Pons (tissue), 1 donor: Measurements from ENCODE around the gene INIP.
A peak's percentile ranks its signal among the peaks of the same experiment; 100 is the strongest.
"Not testable (repeated sequence)": the region's sequence is repeated elsewhere in the genome, so short reads cannot be mapped to it uniquely, and the experiment has no call there.

Experiments
- DNase-seq: peaks from one replicate; pipeline ENCODE4 v3.0.0-alpha.2; 2016; ENCODE audit warnings: low spot score

The INIP gene

GRCh38 chr9:112734892-112735291, 17.0 kb upstream of the INIP start:
- no peak for DNase-seq

DNA sequence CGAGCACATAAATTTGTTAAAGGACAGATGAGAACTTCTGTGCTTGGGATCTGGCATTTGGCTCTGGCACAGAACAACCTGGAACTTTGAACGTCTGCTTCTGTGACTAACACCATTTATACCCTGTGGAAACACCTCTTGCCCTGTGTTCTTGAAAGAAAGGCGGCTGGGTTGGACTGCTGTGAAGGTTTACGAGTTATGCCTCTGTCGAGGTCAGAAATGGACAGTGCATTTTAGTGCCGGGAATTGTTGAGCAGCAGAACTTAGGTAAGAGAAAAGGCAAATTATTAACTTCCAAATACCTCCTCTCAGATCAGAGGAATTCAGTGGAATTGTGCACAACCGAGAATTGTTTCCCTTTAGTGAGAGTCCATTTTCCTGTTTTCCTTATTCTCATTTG, 14.1 kb upstream of the INIP start:
- no peak for DNase-seq

DNA sequence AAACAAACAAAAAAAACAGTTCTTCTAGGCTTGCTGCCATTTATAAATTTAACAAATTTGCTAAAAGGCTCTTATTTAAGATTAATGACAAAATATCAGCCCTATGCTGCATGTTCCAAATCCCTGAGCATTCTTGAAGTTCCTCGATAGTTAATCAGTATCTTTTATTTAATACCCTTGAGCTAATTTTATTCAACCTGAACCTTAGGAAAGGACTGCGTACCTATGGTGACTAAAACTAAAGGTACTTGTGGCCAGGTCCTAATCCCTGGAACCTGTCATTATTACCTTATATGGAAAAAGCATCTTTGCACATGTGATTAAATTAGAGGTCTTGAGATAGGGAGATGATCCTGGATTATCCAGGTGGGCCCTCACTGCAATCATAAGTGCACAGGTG, 10.5 kb upstream of the INIP start:
- DNase-seq: no peak

GRCh38 chr9:112726428-112726827, 8.5 kb upstream of the INIP start:
- DNase-seq: no peak

GRCh38 chr9:112725961-112726360, 8.0 kb upstream of the INIP start:
- DNase-seq: no peak

DNA sequence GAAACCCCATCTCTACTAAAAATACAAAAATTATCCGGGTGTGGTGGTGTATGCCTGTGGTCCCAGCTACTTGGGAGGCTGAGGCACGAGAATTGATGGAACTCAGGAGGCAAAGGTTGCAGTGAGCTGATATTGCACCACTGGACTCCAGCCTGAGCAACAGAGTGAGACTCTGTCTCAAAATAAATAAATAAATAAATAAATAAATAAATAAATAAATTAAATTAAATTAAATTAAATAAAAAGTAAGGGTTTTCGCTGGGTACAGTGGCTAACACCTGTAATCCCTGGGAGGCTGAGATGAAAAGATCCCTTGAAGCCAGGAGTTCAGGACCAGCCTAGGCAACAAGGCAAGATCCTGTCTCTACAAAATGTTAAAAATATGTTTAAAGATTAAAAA, 4.8 kb upstream of the INIP start:
- DNase-seq: not testable (repeated sequence)

DNA sequence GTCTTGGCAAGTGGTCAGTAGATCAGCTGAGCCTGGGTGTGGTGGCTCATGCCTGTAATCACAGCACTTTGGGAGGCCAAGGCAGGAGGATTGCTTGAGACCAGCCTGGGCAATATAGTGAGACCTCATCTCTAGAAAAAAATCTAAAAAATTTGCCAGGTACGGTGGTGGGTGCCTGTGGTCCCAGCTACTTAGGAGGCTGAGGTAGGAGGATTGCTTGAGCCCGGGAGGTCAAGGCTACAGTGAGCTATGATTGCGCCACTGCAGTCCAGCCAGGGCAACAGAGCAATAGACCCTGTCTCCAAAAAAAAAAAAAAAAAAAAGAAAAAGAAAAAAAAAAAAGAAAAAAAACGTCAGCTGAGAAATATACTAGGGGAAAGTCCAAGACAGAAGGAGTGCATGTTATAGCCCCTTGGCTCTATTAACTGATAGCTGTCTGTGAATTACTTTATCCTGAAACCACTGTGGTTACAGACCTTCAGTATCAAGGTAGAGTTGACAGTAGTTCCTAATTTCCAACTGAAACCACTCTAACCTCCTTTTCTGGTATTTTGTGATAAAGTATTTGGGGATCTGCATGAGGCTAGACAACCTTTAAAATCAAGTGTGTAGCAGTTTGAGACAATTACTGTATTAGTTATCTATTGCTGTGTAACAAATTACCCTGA, 2.3 kb upstream of the INIP start:
- no peak for DNase-seq

DNA sequence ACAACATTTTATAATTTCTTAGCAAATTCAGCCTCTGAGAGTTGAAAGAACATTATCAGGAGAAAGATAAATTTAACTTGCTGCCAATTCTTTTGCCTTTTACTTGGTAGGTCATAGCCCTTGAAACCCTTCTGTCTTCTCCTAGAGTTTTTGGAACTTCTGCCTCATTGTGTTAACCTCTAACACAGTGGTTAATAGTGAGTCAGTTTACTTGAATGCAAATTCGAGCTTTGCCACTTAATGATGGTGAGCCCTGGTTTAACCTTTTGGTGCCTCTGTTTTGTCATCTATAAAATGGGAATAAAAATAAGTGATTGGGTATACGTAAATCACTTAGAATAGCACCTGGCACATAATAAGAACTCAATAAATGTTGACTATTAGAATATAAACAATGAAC, 1.8 kb upstream of the INIP start:
- no peak for DNase-seq

DNA sequence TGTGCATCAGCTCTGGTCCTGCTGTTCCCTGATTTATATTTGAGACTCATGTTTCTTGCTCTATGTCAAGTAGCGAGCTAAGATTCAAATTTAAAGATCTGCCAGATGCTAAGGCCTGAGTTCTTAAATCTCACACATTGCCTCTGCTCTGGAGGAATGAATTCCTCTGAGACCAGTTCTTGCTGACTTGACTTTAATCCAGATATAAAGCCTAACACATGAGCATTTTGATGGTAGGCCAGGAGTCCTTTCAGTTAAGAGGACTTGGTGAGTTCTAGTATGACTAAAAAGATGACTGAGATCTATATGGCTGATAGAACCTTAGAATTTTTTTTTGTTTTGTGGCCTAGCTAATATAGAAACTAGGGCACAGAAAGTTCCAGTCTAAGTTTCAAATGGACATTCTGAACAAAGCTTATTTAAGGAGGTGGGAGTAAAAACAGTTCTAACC, 1.3 kb upstream of the INIP start:
- peak; percentile 29 for DNase-seq

DNA sequence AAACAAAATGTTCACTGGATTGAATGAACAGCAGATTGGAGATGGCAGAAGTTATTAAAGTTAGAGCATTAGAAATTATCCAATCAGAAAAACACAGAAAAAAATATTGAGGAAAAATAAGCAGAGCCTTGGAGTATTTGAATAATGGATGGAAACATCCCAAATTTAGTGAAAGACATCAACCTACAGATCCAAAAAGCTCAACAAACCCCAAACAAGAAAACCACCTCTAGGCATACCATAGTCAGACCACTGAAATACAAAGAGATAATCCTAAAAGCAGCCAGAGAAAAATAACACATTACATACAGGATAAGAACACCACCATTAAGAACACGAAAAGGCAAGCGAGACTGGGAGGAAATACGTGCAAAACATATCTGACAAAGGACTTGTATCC, 5.2 kb downstream of the INIP start:
- DNase-seq: no peak

DNA sequence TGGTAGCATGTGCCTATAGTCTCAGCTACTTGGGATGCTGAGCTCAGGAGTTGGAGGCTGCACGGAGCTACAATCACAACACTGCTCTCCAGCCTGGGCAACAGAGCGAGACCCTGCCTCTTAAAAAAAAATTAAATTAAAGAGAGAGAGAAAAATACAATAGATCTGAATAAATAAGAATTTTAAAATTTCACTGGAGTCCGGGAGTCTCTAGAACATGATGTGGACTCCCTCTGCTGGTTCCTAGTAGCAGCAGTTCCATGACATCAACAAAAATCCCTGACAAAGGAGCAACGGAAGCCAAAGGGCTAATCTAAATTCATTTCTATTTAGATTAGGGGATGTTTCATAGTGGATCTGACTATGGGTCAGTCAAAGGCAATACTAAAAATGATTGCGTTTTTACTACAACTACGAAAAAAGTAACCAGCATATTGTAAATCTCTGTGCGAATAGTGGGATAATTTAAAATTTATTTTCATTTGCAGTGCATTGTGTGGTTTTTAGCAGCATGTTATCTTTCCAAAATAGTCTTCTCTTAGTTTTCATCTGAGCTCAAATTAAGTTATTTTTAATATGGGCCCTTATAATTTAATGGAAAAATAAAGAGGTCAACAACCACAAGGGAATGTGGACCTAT, 6.7 kb downstream of the INIP start:
- DNase-seq: peak; percentile 83

- peak; percentile 88 for DNase-seq
These were observed 12.0 kb downstream of the INIP start for GRCh38 chr9:112705768-112706427.

DNA sequence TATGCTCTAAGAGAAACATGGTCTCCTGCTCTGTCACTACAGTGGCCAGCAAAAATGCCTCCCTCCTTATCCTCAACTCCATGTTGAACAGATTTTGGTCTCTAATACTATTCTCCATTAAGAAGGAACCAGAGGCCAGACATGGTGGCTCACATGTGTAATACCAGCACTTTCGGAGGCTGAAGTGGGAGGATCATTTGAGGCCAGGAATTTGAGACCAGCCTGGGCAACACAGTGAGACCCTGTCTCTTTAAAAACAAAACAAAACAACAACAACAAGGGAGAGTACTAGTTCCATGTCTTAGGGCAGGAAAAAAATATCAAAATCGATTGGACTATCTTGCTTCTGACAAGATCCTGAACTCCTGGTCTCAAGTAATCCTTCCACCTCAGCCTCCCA, 14.6 kb downstream of the INIP start:
- DNase-seq: no peak

GRCh38 chr9:112700085-112700484, 17.8 kb downstream of the INIP start:
- DNase-seq: no peak

DNA sequence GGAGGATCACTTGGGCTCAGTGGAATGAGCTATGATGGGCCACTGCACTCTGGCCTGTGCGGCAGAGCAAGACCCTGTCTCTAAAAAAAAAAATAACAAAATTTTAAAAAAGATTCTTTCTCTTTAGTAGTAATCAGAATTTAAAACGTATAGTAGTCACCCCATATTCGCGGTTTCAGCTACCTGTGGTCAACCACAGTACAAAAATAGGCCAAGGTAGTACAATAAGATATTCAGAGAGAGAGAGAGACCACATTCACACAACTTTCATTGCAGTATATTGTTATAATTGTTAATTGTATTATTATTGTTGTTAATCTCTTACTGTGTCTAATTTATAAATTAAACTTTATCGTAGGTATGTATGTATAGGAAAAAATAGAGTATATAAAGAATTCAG, 18.7 kb downstream of the INIP start:
- no peak for DNase-seq

DNA sequence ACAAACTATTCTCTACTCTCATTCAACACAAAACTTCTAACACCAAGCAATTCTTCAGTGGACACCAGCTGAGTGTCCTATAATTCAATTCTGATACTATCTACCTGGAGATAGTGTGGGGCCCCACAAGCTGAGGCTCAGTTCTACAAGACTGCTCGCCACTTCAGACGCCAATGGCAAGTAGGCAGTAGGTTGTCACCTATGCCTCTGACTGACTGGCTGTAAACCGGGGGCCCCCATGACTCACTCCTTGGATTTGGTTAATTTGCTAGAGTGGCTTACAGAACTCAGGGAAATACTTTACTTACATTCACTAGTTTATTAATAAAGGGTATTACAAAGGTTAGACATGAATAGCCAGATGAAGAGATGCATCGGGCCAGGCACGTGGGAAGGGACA, 21.5 kb downstream of the INIP start:
- no peak for DNase-seq

- DNase-seq: no peak
These were observed 23.0 kb downstream of the INIP start for GRCh38 chr9:112694706-112695555.

DNA sequence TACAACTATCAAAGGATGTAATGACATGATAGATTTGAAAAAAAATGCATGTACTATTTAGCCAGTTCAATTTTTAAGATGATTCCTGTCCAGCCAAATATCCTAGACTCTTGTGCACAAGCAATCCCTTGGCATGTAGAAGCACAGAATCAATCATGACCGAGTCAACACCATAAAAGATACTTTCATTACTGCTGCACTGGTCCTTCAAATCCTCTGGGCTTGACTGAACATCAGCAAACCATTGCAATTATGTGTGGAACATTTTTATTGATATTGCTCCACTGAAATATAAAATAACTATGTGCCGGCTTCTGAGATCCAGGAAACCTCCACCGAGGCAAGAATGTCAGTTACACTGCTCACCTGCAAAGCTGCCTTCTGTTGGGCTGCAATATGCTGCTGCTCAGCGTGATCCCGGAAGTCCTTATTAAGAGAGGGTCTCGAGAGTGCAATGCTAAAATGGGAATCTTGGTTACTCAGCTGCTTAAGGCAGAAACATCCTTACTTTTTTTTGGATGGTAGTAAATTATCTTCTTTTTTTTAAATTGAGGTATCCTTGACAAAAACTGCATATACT, 28.7 kb downstream of the INIP start:
- DNase-seq: no peak

GRCh38 chr9:112680731-112681402, 37.0 kb downstream of the INIP start:
- no peak for DNase-seq

DNA sequence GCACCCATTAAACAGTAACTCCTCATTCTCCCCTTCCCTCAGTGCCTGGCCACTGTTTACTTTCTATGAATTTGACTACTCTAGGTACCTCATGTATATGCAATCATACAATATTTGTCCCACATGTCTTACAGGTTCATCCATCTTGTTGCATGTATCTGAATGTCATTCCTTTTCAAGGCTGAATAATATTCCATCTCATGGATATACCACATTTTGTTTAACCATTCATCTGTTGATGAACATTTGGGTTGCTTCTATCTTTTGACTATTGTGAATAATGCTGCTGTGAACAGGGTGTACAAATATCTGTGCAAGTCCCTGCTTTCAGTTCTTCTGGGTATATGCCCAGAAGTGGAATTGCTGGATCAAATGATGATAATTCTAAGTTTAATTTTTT, 40.9 kb downstream of the INIP start:
- DNase-seq: no peak

DNA sequence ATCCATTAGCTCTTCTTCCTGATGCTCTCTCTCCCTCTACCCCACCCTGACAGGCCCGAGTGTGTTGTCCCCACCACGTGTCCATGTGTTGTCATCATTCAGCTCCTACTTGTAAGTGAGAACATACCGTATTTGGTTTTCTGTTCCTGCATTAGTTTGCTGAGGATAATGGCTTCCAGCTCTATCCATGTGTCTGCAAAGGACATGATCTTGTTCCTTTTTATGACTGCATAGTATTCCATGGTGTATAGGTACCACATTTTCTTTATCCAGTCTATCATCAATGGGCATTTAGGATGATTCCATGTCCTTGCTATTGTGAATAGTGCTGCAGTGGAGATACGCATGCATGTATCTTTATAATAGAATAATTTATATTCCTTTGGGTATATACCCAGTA, 44.7 kb downstream of the INIP start:
- not testable (repeated sequence) for DNase-seq
